Colonic mucosa (tissue), 4 donors: ENCODE measurements around the gene MTFMT. TPM values are rescaled to one million over a fixed set of nuclear protein-coding genes. Genes with fewer than 3 reads are reported as not detected.

Source experiments
- DNase-seq: peaks from one replicate; pipeline ENCODE4 v3.0.0-alpha.2; 2020
- H3K27ac ChIP-seq: fragments of 200-600 bp; one replicate; pipeline ENCODE4 v1.8.0; 2021
- H3K27me3 ChIP-seq: fragments of 200-600 bp; one replicate; pipeline ENCODE4 v1.8.0; 2021
- H3K36me3 ChIP-seq: fragments of 200-600 bp; one replicate; pipeline ENCODE4 v1.8.0; 2021
- H3K4me1 ChIP-seq: fragments of 200-600 bp; one replicate; pipeline ENCODE4 v1.8.0; 2021; ENCODE audit warnings: mild to moderate bottlenecking
- H3K4me3 ChIP-seq: fragments of 200-600 bp; one replicate; pipeline ENCODE4 v1.8.0; 2021
- H3K9ac ChIP-seq, 2 donors: one replicate each; pipeline ENCODE4 v1.7.0; 2013; ENCODE audit warnings: control low read depth in 2 of 2, low read depth in 2 of 2, low read length in 2 of 2
- H3K9me3 ChIP-seq: fragments of 200-600 bp; one replicate; pipeline ENCODE4 v1.8.0; 2021
- intact Hi-C: fragments of 100-400 bp; cut with DNase I; formaldehyde crosslinking; loops from one replicate; pipeline ENCODE4 v1.14.1; 2022
- total RNA-seq, 2 donors: library from RNA; stranded (reverse); fragmentation: NEBNext Ultra II Directional in 1 of 2; extraction: Animal tissue kit (Norgen Biotek cat#: 25700) in 1 of 2; gene quantifications; one replicate each; pipeline ENCODE4 v1.2.1, GENCODE V29; 2021
- TF ChIP-seq, protein P1 (sequence below): fragments of 200-600 bp; IDR thresholded peaks from one replicate; pipeline ENCODE4 v1.8.0; 2022; ENCODE audit warnings: antibody characterized with exemption, mild to moderate bottlenecking
- donor health status: healthy.
- donor health status: DM: no; HTN: no; CAD: no.
- donor health status: DM: no; HTN: no; CAD: no.

Gene MTFMT
- total RNA-seq, 2 donors from 2014 or later: 22.1 to 25.9 TPM

DNA sequence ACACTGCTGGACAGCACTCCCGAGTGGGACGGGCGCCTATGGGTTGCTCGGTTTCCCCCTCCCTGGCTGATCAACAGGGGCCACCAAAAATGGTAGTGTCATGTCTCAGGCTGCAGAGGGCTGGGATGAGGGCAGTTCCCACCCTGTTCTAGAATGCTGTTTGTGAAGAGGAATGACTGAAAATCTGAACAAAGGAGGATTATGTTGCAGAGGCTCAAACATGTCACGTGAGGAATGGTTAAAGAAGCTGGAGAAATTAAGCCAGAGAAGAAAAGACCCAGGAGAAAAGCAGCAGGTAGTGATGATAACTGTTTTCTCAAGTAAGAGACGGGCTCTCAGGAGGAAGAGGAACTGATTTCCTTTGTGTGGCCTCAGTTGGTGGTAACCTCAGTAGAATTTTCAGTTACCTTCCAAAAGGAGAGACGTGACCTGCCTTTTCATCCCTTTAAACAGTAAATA lies 50.2 kb downstream of the MTFMT start:
- TF ChIP-seq, protein P1, sequence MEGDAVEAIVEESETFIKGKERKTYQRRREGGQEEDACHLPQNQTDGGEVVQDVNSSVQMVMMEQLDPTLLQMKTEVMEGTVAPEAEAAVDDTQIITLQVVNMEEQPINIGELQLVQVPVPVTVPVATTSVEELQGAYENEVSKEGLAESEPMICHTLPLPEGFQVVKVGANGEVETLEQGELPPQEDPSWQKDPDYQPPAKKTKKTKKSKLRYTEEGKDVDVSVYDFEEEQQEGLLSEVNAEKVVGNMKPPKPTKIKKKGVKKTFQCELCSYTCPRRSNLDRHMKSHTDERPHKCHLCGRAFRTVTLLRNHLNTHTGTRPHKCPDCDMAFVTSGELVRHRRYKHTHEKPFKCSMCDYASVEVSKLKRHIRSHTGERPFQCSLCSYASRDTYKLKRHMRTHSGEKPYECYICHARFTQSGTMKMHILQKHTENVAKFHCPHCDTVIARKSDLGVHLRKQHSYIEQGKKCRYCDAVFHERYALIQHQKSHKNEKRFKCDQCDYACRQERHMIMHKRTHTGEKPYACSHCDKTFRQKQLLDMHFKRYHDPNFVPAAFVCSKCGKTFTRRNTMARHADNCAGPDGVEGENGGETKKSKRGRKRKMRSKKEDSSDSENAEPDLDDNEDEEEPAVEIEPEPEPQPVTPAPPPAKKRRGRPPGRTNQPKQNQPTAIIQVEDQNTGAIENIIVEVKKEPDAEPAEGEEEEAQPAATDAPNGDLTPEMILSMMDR: no peak
- H3K36me3 ChIP-seq: no peaks in the 10 kb centered on the region
- intact Hi-C loops: no loop called here
- no peaks in the 10 kb centered on the region for H3K27me3 ChIP-seq
- no peaks in the 10 kb centered on the region for H3K9me3 ChIP-seq
- no peaks in the 10 kb centered on the region for H3K4me1 ChIP-seq
- DNase-seq: no peak
- no peak overlapping the region for H3K9ac ChIP-seq
- H3K27ac ChIP-seq: no peak overlapping the region
- no peak overlapping the region for H3K4me3 ChIP-seq

DNA sequence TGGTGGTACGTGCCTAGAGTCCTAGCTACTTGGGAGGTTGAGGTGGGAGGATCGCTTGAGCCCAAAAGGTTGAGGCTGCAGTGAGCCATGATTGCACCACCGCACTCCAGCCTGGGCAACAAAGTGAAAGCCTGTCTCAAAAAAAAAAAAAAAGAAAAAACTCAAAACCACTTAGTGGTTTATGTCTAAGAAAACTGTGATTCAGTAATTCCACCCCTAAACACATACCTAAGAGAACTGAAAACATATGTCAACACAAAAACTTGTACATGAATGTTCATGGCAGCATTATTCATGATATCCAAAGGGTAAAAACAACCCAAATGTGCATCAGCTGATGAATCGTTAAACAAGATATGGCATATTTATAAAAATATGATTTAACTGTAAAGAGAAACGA lies 54.0 kb downstream of the MTFMT start:
- Histone ChIP-seq H3K9ac (no peak overlapping the region), H3K4me1 (no peaks in the 10 kb centered on the region), H3K36me3 (peaks cover 4% of the 10 kb centered on the region), H3K27me3 (no peaks in the 10 kb centered on the region), H3K27ac (no peak overlapping the region), H3K4me3 (no peak overlapping the region), H3K9me3 (no peaks in the 10 kb centered on the region)
- DNase-seq: no peak
- TF ChIP-seq, protein P1: no peak
- intact Hi-C loops: no loop called here

DNA sequence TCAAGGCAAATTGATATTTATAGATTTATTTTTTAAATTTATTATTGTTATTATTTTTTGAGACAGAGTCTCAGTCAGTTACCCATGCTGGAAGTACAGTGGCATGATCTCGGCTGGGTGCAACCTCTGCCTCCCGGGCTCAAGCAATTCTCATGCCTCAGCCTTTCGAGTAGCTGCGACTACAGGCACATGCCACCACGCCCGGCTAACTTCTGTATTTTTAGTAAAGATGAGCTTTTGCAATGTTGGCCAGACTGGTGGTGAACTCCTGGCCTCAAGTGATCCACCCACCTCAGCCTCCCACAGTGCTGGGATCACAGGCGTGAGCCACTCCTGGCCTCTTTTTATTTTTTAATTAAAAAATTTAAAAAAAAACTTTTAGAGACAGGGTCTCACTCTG lies 58.7 kb downstream of the MTFMT start:
- H3K4me1 ChIP-seq: no peaks in the 10 kb centered on the region
- intact Hi-C loops: no loop called here
- no peak overlapping the region for H3K9ac ChIP-seq
- no peak for DNase-seq
- no peaks in the 10 kb centered on the region for H3K9me3 ChIP-seq
- TF ChIP-seq, protein P1: no peak
- H3K27me3 ChIP-seq: no peaks in the 10 kb centered on the region
- no peak overlapping the region for H3K27ac ChIP-seq
- H3K36me3 ChIP-seq: peaks cover 4% of the 10 kb centered on the region
- no peak overlapping the region for H3K4me3 ChIP-seq

DNA sequence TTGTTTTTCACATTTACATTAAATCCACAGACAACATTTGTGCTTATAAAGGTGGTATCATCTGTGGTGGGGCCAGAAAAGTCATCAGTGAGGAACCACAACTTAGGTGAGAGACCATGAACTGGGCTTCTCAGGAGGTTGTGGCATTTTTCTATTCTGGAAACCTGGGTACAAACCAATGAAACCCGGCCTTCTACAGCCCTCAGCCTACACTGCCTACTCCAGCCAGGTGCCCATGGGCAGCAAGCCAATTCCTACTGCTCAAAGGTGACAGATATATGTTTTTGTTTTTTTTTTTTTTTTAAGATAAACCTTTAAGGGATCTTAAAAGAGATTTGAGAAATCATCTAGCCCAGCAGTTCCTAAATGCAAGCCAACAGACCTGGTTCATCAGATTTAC lies 60.0 kb downstream of the MTFMT start:
- intact Hi-C loops: no loop called here

DNA sequence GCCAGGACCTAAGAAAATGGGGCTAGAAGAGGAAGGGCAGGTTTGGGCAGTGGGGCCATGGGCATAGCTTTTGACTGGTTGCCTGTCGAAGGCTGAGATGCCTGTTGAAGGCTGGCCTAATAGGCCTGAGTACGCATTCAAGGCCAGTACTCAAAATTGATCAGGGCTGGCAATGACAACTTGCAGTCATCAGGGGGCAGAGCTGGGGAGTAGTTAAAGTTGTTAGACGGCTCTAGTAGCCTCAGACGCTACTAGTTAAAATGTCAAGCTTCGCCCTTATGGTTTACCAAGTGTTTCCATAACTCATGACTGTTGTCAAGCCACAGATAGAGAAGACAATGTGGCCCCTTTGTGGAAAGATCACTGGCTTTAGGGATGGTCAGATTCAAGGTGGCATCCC lies 68.4 kb downstream of the MTFMT start:
- intact Hi-C loops: no loop called here
- Histone ChIP-seq H3K27ac (no peak overlapping the region), H3K36me3 (peaks cover 18% of the 10 kb centered on the region)

More for the DNA sequence above, 60.0 kb downstream of the MTFMT start:
- TF ChIP-seq, protein P1: no peak
- DNase-seq: no peak
- Histone ChIP-seq H3K27me3 (no peaks in the 10 kb centered on the region), H3K9ac (no peak overlapping the region), H3K4me1 (no peaks in the 10 kb centered on the region), H3K9me3 (no peaks in the 10 kb centered on the region), H3K36me3 (peaks cover 4% of the 10 kb centered on the region), H3K27ac (no peak overlapping the region), H3K4me3 (no peak overlapping the region)

More for the DNA sequence above, 68.4 kb downstream of the MTFMT start:
- no peak overlapping the region for H3K9ac ChIP-seq
- no peak for DNase-seq
- H3K4me3 ChIP-seq: no peak overlapping the region
- H3K27me3 ChIP-seq: no peaks in the 10 kb centered on the region
- TF ChIP-seq, protein P1: no peak
- H3K9me3 ChIP-seq: no peaks in the 10 kb centered on the region
- H3K4me1 ChIP-seq: no peaks in the 10 kb centered on the region
